Prostate gland (tissue), 2 donors: Measurements from ENCODE around the gene RHBDD2. TPM values are rescaled to one million over a fixed set of nuclear protein-coding genes. Genes with fewer than 3 reads are reported as not detected.
"Not testable (repeated sequence)": the region's sequence is repeated elsewhere in the genome, so short reads cannot be mapped to it uniquely, and the experiment has no call there.

ENCODE experiments used
- DNase-seq: peaks from one replicate; pipeline ENCODE4 v3.0.0-alpha.2; 2019; ENCODE audit warnings: low spot score
- H3K27ac ChIP-seq, 2 donors: fragments of 200-600 bp; sonication (generic); 2 replicates each; pipeline ENCODE4 v1.5.1; 2017 to 2019
- H3K27me3 ChIP-seq: fragments of 200-600 bp; sonication (generic); replicated peaks from 2 replicates; pipeline ENCODE4 v1.5.1; 2019; ENCODE audit not compliant: insufficient read depth
- H3K36me3 ChIP-seq, 2 donors: fragments of 200-600 bp; sonication (generic); 1 replicate in 1 of 2; 2 replicates in 1 of 2; pipeline versions ENCODE4 v1.5.1 to v1.8.1; 2017 to 2019
- H3K4me1 ChIP-seq: fragments of 200-600 bp; sonication (generic); replicated peaks from 2 replicates; pipeline ENCODE4 v1.5.1; 2019
- H3K4me3 ChIP-seq, 2 donors: fragments of 200-600 bp; sonication (generic); 2 replicates each; pipeline ENCODE4 v1.5.1; 2017 to 2019
- H3K9me3 ChIP-seq: fragments of 200-600 bp; sonication (generic); 2 replicates; pipeline ENCODE4 v1.5.1; 2017
- POLR2A ChIP-seq: fragments of 450-650 bp; IDR thresholded peaks from one replicate; pipeline ENCODE4 v1.6.1; 2016; ENCODE audit warnings: antibody characterized with exemption, mild to moderate bottlenecking
- POLR2AphosphoS5 ChIP-seq: sonication (generic); formaldehyde crosslinking; IDR thresholded peaks from one replicate; pipeline ENCODE4 v1.6.1; 2017; ENCODE audit warnings: antibody characterized with exemption
- WGBS: methylation state at CpG from one replicate; pipeline ENCODE4 v1.1.5; 2018; 5-methylcytosine and 5-hydroxymethylcytosine counted together
- intact Hi-C: fragments of 100-400 bp; cut with DNase I; formaldehyde crosslinking; loops from one replicate; pipeline ENCODE4 v1.14.2; 2022
- total RNA-seq, 2 donors: library from RNA; depleted of rRNA; stranded (reverse); fragments of >200 nt; gene quantifications; one replicate each; pipeline ENCODE4 v1.1.0, GENCODE V29; 2016
- TF ChIP-seq, protein P1 (sequence below), 4 experiments: fragments of 200-600 bp in 2 of 4; fragments of 450-650 bp in 2 of 4; sonication (generic) in 2 of 4; IDR thresholded peaks; 1 replicate in 3 of 4; 2 replicates in 1 of 4; pipeline ENCODE4 v1.5.1; 2016 to 2019; ENCODE audit warnings: antibody characterized with exemption in 4 of 4, mild to moderate bottlenecking in 2 of 4, moderate library complexity in 2 of 4

The RHBDD2 gene
- total RNA-seq, 2 donors from 2014 or later = 101 to 130 TPM

DNA sequence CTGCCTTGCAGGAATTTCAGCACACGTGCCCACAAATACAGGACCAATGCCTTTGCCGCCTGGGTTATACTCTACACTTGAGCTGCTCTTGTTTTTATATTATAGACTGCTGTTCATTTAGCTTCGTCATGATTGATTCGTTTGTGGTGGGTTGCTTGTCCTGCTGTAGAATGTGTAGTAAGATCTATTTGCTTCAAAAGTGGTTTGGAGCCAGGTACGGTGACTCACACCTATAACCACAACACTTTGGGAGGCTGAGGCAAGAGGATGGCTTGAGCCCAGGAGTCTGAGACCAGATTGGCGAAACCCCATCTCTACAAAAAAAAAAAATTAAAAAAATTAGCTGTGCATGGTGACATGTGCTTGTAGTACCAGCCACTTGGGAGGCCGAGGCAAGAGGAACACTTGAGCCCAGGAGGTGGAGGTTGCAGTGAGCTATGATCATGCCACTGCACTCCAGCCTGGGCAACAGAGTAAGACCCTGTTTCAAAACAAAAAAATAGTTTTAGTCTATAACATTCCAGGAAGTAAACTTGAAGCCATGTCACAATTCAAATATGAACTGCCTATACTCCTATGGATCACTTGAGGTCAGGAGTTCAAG lies 9.0 kb upstream of the RHBDD2 start:
- intact Hi-C loops = no loop called here
- TF ChIP-seq POLR2A (no peak), POLR2AphosphoS5 (no peak)
- TF ChIP-seq, protein P1, sequence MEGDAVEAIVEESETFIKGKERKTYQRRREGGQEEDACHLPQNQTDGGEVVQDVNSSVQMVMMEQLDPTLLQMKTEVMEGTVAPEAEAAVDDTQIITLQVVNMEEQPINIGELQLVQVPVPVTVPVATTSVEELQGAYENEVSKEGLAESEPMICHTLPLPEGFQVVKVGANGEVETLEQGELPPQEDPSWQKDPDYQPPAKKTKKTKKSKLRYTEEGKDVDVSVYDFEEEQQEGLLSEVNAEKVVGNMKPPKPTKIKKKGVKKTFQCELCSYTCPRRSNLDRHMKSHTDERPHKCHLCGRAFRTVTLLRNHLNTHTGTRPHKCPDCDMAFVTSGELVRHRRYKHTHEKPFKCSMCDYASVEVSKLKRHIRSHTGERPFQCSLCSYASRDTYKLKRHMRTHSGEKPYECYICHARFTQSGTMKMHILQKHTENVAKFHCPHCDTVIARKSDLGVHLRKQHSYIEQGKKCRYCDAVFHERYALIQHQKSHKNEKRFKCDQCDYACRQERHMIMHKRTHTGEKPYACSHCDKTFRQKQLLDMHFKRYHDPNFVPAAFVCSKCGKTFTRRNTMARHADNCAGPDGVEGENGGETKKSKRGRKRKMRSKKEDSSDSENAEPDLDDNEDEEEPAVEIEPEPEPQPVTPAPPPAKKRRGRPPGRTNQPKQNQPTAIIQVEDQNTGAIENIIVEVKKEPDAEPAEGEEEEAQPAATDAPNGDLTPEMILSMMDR (IDR thresholded peaks at IDR 0.05) = no peak
- DNase-seq = no peak
- Histone ChIP-seq H3K36me3 (no peaks in the 10 kb centered on the region), H3K27me3 (no peaks in the 10 kb centered on the region), H3K4me3 (no peak overlapping the region), H3K4me1 (no peaks in the 10 kb centered on the region), H3K27ac (no peak overlapping the region), H3K9me3 (no peaks in the 10 kb centered on the region)
- 82% methylated on average over 7 of the region's 7 CpGs for WGBS

DNA sequence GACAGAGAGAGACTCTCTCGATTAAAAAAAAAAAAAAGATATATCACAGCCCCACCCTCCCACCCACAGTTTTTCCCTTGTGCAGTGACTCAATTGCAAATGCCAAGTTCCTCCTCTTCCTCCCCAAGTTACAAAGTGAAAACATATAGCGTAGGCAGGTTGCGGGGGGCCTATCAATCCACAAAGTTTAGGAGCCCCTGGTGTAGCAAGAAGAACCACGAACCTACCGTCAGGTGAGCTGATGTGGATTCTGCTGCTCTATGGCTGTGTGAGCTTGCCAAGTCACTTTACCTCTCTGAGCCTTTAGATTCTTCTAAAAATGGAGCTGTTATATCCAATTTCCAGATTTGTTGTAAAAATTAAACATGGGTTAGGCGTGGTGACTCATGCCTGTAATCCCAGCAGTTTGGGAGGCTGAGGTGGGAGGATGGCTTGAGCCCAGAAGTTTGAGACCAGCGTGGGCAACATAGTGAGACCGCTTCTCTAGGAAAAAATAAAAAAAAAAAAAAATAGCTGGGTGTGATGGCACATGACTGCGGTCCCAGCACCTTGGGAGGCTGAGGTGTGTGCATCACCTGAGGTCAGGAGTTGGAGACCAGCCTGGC lies 8.2 kb upstream of the RHBDD2 start:
- intact Hi-C loops = no loop called here
- WGBS = 88% methylated on average over 9 of the region's 9 CpGs
- TF ChIP-seq, protein P1 (IDR thresholded peaks at IDR 0.05) = no peak
- TF ChIP-seq POLR2AphosphoS5 = no peak
- no peak for TF ChIP-seq POLR2A

DNA sequence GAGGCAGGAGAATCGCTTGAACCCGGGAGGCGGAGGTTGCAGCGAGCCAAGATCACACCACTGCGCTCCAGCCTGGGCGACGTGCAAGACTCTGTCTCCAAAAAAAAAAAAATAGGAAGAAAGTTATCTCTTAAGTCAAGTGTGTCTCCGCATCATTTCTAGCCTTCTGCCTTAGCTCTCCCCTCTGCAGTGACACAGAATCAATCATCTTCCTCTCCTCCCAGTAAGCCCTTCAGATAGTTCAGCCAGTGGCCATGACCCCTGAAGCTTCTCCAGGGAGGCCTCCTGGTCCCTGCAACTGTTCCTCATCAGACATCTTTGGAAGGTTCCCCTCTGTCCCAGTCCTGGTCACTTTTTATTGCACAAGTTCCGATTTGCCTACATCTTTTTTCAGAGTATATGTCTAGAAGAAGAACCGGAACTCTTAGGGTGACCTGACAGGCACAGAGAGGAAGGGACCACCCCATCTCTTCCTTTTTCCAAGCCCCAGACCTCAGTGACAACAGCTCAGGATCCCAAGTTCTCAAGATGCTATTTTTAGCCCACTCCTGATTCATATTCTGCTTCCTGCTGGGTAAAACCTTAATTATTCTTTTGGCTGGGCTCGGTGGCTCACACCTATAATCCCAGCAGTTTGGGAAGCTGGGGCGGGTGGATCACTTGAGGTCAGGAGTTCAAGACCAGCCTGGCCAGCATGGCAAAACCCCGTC lies 6.6 kb upstream of the RHBDD2 start:
- no peak overlapping the region for H3K27ac ChIP-seq
- intact Hi-C loops = no loop called here
- TF ChIP-seq, protein P1 (IDR thresholded peaks at IDR 0.05) = no peak
- TF ChIP-seq POLR2AphosphoS5 (no peak), POLR2A (no peak)

More for the DNA sequence above, 8.2 kb upstream of the RHBDD2 start:
- H3K36me3 ChIP-seq = no peaks in the 10 kb centered on the region
- no peak overlapping the region for H3K4me3 ChIP-seq
- no peaks in the 10 kb centered on the region for H3K4me1 ChIP-seq
- no peak overlapping the region for H3K27ac ChIP-seq
- no peaks in the 10 kb centered on the region for H3K9me3 ChIP-seq
- no peaks in the 10 kb centered on the region for H3K27me3 ChIP-seq
- DNase-seq = no peak

DNA sequence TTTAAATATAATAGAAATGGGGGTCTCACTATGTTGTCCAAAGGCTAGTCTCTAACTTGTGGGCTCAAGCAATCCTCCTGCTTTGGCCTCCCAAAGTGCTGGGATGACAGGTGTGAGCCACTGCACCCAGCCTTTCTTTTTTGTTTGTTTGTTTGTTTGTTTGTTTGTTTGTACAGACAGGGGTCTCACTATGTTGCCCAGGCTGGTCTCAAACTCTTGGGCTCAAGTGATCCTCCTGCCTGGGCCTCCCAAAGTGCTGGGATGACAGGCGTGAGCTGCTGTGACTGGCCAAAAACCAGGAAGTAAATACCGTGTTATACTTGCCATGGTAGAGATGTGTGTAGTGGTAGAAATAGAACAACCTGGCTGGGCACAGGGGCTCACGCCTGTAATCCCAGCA lies 4.7 kb upstream of the RHBDD2 start:
- DNase-seq, H3K4me1 ChIP-seq, intact Hi-C loops, H3K9me3 ChIP-seq, H3K36me3 ChIP-seq, H3K27ac ChIP-seq, H3K27me3 ChIP-seq, H3K4me3 ChIP-seq: not testable (repeated sequence)
- 92% methylated on average over 3 of the region's 3 CpGs for WGBS

More for the DNA sequence above, 6.6 kb upstream of the RHBDD2 start:
- Histone ChIP-seq H3K9me3 (no peaks in the 10 kb centered on the region), H3K4me1 (no peaks in the 10 kb centered on the region), H3K27me3 (no peaks in the 10 kb centered on the region), H3K4me3 (no peak overlapping the region), H3K36me3 (no peaks in the 10 kb centered on the region)
- 64% methylated on average over 13 of the region's 13 CpGs for WGBS
- no peak for DNase-seq

DNA sequence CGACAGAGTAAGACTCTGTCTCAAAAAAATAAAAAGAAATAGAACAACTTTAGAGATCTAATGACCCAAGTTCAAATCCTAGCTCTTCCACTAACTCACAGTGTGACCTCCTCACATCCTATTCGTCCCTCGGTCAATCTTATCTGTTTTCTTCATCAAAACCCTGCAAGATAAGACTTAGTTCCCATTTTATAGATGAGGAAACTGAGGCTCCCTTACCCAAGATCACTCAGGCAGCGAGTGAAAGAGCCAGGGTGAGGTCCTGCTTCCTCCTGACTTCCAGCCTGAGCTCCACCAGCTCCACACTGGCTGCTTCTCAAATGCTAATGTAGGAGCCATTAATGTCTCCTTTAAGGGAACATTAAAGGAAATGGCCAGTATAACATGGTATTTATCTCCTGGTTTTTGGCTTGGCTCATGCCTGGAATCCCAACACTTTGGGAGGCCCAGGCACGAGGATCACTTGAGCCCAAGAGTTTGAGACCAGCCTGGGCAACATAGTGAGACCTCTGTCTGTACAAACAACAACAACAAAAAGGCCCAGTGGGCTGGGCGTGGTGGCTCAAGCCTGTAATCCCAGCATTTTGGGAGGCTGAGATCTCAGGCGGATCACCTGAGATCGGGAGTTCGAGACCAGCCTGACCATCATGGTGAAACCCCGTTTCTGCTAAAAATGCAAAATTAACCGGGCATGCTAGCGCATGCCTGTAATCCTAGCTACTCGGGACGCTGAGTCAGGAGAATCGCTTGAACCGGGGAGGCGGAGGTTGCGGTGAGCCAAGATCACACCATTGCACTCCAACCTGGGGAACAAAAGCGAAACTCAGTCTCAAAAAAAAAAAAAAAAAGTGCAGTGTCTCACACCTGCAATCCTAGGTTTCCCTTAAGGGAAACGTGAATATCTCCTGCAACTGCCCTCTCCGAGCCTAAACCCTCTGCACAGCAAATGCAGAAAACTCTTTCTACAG lies 3.4 kb upstream of the RHBDD2 start:
- intact Hi-C loops = loop anchor here (5.0 kb wide), 1 partner anchor 37 kb away; no protein-coding TSS in a partner anchor

More for the DNA sequence above, 3.4 kb upstream of the RHBDD2 start:
- H3K27me3 ChIP-seq = no peaks in the 10 kb centered on the region
- no peak for TF ChIP-seq POLR2A
- TF ChIP-seq, protein P1 (IDR thresholded peaks at IDR 0.05) = no peak
- no peak for TF ChIP-seq POLR2AphosphoS5
- H3K27ac ChIP-seq = no peak overlapping the region
- no peaks in the 10 kb centered on the region for H3K9me3 ChIP-seq
- H3K4me3 ChIP-seq = no peak overlapping the region
- no peaks in the 10 kb centered on the region for H3K4me1 ChIP-seq
- DNase-seq = no peak
- 71% methylated on average over 21 of the region's 21 CpGs for WGBS
- H3K36me3 ChIP-seq = no peaks in the 10 kb centered on the region
